ENCODE measurements around the gene HSD17B2.
"Not testable (repeated sequence)": the region's sequence is repeated elsewhere in the genome, so short reads cannot be mapped to it uniquely, and the experiment has no call there.

HSD17B2 gene

GRCh38 chr16:82034981-82035612, at the start of gene HSD17B2:
HSD17B2 (plus strand) TSS chr16:82035253; CDS start chr16:82035425, 172 bp downstream.
- DNase-seq: no peak

- DNase-seq: no peak
Observed at GRCh38 chr16:81987121-81987520, 47.9 kb upstream of the HSD17B2 start.

- DNase-seq: no peak
Observed at GRCh38 chr16:81987706-81988105, 47.3 kb upstream of the HSD17B2 start.

- DNase-seq: no peak
Observed at GRCh38 chr16:81992859-81993258, 42.2 kb upstream of the HSD17B2 start.

GRCh38 chr16:81994485-81994884, 40.6 kb upstream of the HSD17B2 start:
- DNase-seq: no peak

- DNase-seq: no peak
Observed at GRCh38 chr16:81995651-81996050, 39.4 kb upstream of the HSD17B2 start.

GRCh38 chr16:81996664-81997509, 38.2 kb upstream of the HSD17B2 start:
- no peak for DNase-seq

- DNase-seq: no peak
Observed at GRCh38 chr16:81997738-81998137, 37.3 kb upstream of the HSD17B2 start.

GRCh38 chr16:82002831-82003230, 32.2 kb upstream of the HSD17B2 start:
- no peak for DNase-seq

GRCh38 chr16:82004601-82005000, 30.5 kb upstream of the HSD17B2 start:
- DNase-seq: no peak

- no peak for DNase-seq
Observed at GRCh38 chr16:82005027-82005830, 29.8 kb upstream of the HSD17B2 start.

GRCh38 chr16:82006036-82006435, 29.0 kb upstream of the HSD17B2 start:
- DNase-seq: no peak

- DNase-seq: no peak
Observed at GRCh38 chr16:82007189-82007588, 27.9 kb upstream of the HSD17B2 start.

GRCh38 chr16:82008957-82009592, 26.0 kb upstream of the HSD17B2 start:
- no peak for DNase-seq

- DNase-seq: not testable (repeated sequence)
Observed at GRCh38 chr16:82009789-82010188, 25.3 kb upstream of the HSD17B2 start.

- DNase-seq: no peak
Observed at GRCh38 chr16:82010649-82011048, 24.4 kb upstream of the HSD17B2 start.

GRCh38 chr16:82011199-82011641, 23.8 kb upstream of the HSD17B2 start, which contains the start of gene SDR42E1:
SDR42E1 (minus strand) TSS chr16:82011470; CDS start chr16:82000858, 10,612 bp downstream.
- peak; percentile 69 for DNase-seq

- DNase-seq: no peak
Observed at GRCh38 chr16:82013139-82013538, 21.9 kb upstream of the HSD17B2 start.

GRCh38 chr16:82016263-82016662, 18.8 kb upstream of the HSD17B2 start:
- DNase-seq: no peak

- no peak for DNase-seq
Observed at GRCh38 chr16:82016964-82017363, 18.1 kb upstream of the HSD17B2 start.

GRCh38 chr16:82017911-82018568, 17.0 kb upstream of the HSD17B2 start:
- no peak for DNase-seq

- no peak for DNase-seq
Observed at GRCh38 chr16:82019535-82019934, 15.5 kb upstream of the HSD17B2 start.
